ENCODE data around the gene STX11. TPM values are rescaled to one million over a fixed set of nuclear protein-coding genes. Genes with fewer than 3 reads are reported as not detected.

STX11 gene
- total RNA-seq, 1 experiment from 2014 or later = 6.6 TPM

DNA sequence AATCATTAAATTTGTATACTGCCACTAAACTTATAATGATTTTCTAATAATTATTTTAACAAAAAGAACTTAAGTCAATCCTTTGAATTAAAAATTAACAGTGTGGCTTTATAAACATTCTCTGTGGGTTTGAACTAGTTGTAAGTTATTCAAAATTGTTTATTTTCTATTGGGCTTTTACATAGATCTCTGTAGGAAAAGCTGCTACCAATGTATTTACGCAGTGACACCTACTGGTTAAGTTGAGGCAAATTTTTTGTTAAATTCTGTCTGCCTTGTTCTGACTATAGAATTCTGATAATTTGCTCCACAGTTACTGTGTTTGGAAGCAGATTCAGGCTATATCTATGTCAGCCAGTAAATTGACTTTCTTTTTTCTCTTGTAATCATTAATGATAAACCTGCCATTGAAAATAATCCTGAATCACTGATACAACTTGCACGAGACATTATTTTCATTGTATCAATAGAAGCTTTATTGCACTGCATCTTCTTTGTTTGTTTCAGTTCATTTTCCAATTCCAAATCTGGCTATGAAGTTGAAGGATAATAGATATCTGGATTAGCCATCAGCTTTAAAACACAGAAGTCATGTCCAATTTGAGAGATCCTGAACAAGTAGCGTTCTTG is 68.9 kb downstream of the STX11 start:
- DNase-seq (ENCODE audit: low read depth, low spot score) = peak; percentile 63
- in situ Hi-C loops (cut with HindIII; ENCODE audit: low pct_unique_long_range_greater_than_20kb, low sequenced_read_pairs) = no loop called here

- in situ Hi-C loops (cut with HindIII; ENCODE audit: low pct_unique_long_range_greater_than_20kb, low sequenced_read_pairs) = no loop called here
- DNase-seq (ENCODE audit: low read depth, low spot score) = no peak
Observed at GRCh38 chr6:144220031-144220790, 69.9 kb downstream of the STX11 start.

DNA sequence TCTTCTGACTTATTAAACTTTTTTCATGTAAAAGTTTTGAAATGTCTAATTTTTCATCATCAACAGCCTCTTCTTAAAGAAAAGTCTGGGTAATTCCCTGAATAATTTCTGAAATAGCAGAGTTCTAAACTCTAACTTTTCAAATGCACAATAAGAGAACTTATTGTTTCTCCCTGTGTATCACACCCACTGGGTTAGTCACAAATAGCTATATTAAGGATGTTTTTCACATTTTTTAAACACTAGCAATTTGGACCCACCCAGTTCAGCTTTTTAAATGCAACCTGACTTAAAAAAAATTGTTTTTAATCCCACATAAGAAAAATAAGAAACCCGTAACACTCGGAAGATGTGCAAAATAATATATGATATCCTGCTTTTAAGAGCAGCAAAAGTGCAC is 73.4 kb downstream of the STX11 start:
- no peak for DNase-seq (ENCODE audit: low read depth, low spot score)
- in situ Hi-C loops (cut with HindIII; ENCODE audit: low pct_unique_long_range_greater_than_20kb, low sequenced_read_pairs) = no loop called here

- DNase-seq (ENCODE audit: low read depth, low spot score) = no peak
- in situ Hi-C loops (cut with HindIII; ENCODE audit: low pct_unique_long_range_greater_than_20kb, low sequenced_read_pairs) = no loop called here
Observed at GRCh38 chr6:144231721-144232120, 81.4 kb downstream of the STX11 start.

GRCh38 chr6:144232176-144232831 is 82.0 kb downstream of the STX11 start:
- in situ Hi-C loops (cut with HindIII; ENCODE audit: low pct_unique_long_range_greater_than_20kb, low sequenced_read_pairs) = no loop called here

GRCh38 chr6:144232832-144233230 is 82.5 kb downstream of the STX11 start:
- no peak for DNase-seq (ENCODE audit: low read depth, low spot score)
- in situ Hi-C loops (cut with HindIII; ENCODE audit: low pct_unique_long_range_greater_than_20kb, low sequenced_read_pairs) = no loop called here

More at GRCh38 chr6:144232176-144232831, 82.0 kb downstream of the STX11 start:
- no peak for DNase-seq (ENCODE audit: low read depth, low spot score)

GRCh38 chr6:144234399-144234798 is 84.1 kb downstream of the STX11 start:
- no peak for DNase-seq (ENCODE audit: low read depth, low spot score)
- in situ Hi-C loops (cut with HindIII; ENCODE audit: low pct_unique_long_range_greater_than_20kb, low sequenced_read_pairs) = no loop called here

- no peak for DNase-seq (ENCODE audit: low read depth, low spot score)
- in situ Hi-C loops (cut with HindIII; ENCODE audit: low pct_unique_long_range_greater_than_20kb, low sequenced_read_pairs) = no loop called here
Observed at GRCh38 chr6:144234935-144235334, 84.6 kb downstream of the STX11 start.

Other genes starting within 250 kb of the STX11 start
- 0.05 TPM in 1 of 2 replicates, not detected in the other for gene PLAGL1, start 142.3 kb upstream of the STX11 start, total RNA-seq (2014; rRNA removed; shearing (Covaris generic))
- 99.2 and 119 TPM in 2 replicates for gene SF3B5, start 54.9 kb upstream of the STX11 start, total RNA-seq (2014; rRNA removed; shearing (Covaris generic))
- gene UTRN, start 134.8 kb downstream of the STX11 start, total RNA-seq (2014; rRNA removed; shearing (Covaris generic)) = 19.4 and 25.5 TPM in 2 replicates